Nephron (organoid): Measurements from ENCODE around the gene CCSER1.
A peak's percentile ranks its signal among the peaks of the same experiment; 100 is the strongest.
"Not testable (repeated sequence)": the region's sequence is repeated elsewhere in the genome, so short reads cannot be mapped to it uniquely, and the experiment has no call there.

Experiments
- H3K27ac Mint-ChIP-seq, 3 experiments: 2 replicates each; pipeline ENCODE4 v1.8.0; 2020; ENCODE audit warnings: mixed read lengths in 3 of 3, mild to moderate bottlenecking in 2 of 3, moderate library complexity in 1 of 3
- H3K27me3 Mint-ChIP-seq: 2 replicates; pipeline ENCODE4 v1.8.0; 2021; ENCODE audit warnings: low read depth, mild to moderate bottlenecking, moderate library complexity, mixed read lengths
- H3K36me3 Mint-ChIP-seq: 2 replicates; pipeline ENCODE4 v1.8.0; 2020; ENCODE audit warnings: low read depth, mixed read lengths
- H3K4me1 Mint-ChIP-seq: 2 replicates; pipeline ENCODE4 v1.8.0; 2020; ENCODE audit warnings: mixed read lengths
- H3K4me3 Mint-ChIP-seq, 3 experiments: 2 replicates each; pipeline ENCODE4 v1.8.0; 2020; ENCODE audit warnings: mild to moderate bottlenecking in 3 of 3, mixed read lengths in 3 of 3, moderate library complexity in 2 of 3
- H3K9me3 Mint-ChIP-seq: 2 replicates; pipeline ENCODE4 v1.8.0; 2020; ENCODE audit warnings: mixed read lengths
- CTCF ChIP-seq, 3 experiments: fragments of 200-600 bp; sonication (generic); IDR thresholded peaks; one replicate each; pipeline ENCODE4 v1.5.0; 2021; ENCODE audit warnings: antibody characterized with exemption in 3 of 3; ENCODE audit not compliant: unreplicated experiment in 3 of 3

Gene CCSER1

GRCh38 chr4:91076147-91076546, 949.0 kb downstream of the CCSER1 start:
- H3K4me3 Mint-ChIP-seq: no peak overlapping the region
- H3K36me3 Mint-ChIP-seq: peaks cover 28% of the 10 kb centered on the region
- H3K27me3 Mint-ChIP-seq: no peaks in the 10 kb centered on the region
- no peak for TF ChIP-seq CTCF (IDR thresholded peaks at IDR 0.05; ENCODE audit: unreplicated experiment in 3 of 3)
- H3K27ac Mint-ChIP-seq: peak overlapping the region in 1 of 3 experiments; percentile 25
- H3K4me1 Mint-ChIP-seq: peaks cover 10% of the 10 kb centered on the region
- peaks cover 41% of the 10 kb centered on the region for H3K9me3 Mint-ChIP-seq

- Mint-ChIP-seq H3K9me3 (peaks cover 7% of the 10 kb centered on the region), H3K36me3 (no peaks in the 10 kb centered on the region), H3K27ac (no peak overlapping the region), H3K4me1 (no peaks in the 10 kb centered on the region), H3K27me3 (no peaks in the 10 kb centered on the region), H3K4me3 (no peak overlapping the region)
- no peak for TF ChIP-seq CTCF (IDR thresholded peaks at IDR 0.05; ENCODE audit: unreplicated experiment in 3 of 3)
Measured at GRCh38 chr4:91085961-91086360, 958.8 kb downstream of the CCSER1 start.

- no peaks in the 10 kb centered on the region for H3K4me1 Mint-ChIP-seq
- no peaks in the 10 kb centered on the region for H3K27me3 Mint-ChIP-seq
- no peak overlapping the region for H3K27ac Mint-ChIP-seq
- peaks cover 6% of the 10 kb centered on the region for H3K9me3 Mint-ChIP-seq
- no peak for TF ChIP-seq CTCF (IDR thresholded peaks at IDR 0.05; ENCODE audit: unreplicated experiment in 3 of 3)
- H3K4me3 Mint-ChIP-seq: no peak overlapping the region
- H3K36me3 Mint-ChIP-seq: no peaks in the 10 kb centered on the region
Measured at GRCh38 chr4:91087743-91088142, 960.5 kb downstream of the CCSER1 start.

GRCh38 chr4:91089178-91089577, 962.0 kb downstream of the CCSER1 start:
- H3K4me3 Mint-ChIP-seq: no peak overlapping the region
- TF ChIP-seq CTCF (IDR thresholded peaks at IDR 0.05; ENCODE audit: unreplicated experiment in 3 of 3): no peak
- H3K4me1 Mint-ChIP-seq: no peaks in the 10 kb centered on the region
- H3K27me3 Mint-ChIP-seq: no peaks in the 10 kb centered on the region
- peaks cover 6% of the 10 kb centered on the region for H3K9me3 Mint-ChIP-seq
- H3K27ac Mint-ChIP-seq: no peak overlapping the region
- H3K36me3 Mint-ChIP-seq: no peaks in the 10 kb centered on the region

GRCh38 chr4:91092398-91092980, 965.3 kb downstream of the CCSER1 start:
- Mint-ChIP-seq H3K9me3 (peaks cover 6% of the 10 kb centered on the region), H3K4me3 (no peak overlapping the region)

GRCh38 chr4:91094220-91094619, 967.0 kb downstream of the CCSER1 start:
- not testable (repeated sequence) for H3K27ac Mint-ChIP-seq, H3K9me3 Mint-ChIP-seq, H3K4me3 Mint-ChIP-seq, H3K27me3 Mint-ChIP-seq, H3K36me3 Mint-ChIP-seq, H3K4me1 Mint-ChIP-seq

More at GRCh38 chr4:91092398-91092980, 965.3 kb downstream of the CCSER1 start:
- TF ChIP-seq CTCF (IDR thresholded peaks at IDR 0.05; ENCODE audit: unreplicated experiment in 3 of 3): peak in 1 of 3 experiments; percentile 11
- no peaks in the 10 kb centered on the region for H3K27me3 Mint-ChIP-seq
- no peak overlapping the region for H3K27ac Mint-ChIP-seq
- peaks cover 3% of the 10 kb centered on the region for H3K36me3 Mint-ChIP-seq
- no peaks in the 10 kb centered on the region for H3K4me1 Mint-ChIP-seq
